CD14-positive monocyte (primary cell): ENCODE data around the gene SASS6. TPM values are rescaled to one million over a fixed set of nuclear protein-coding genes. Genes with fewer than 3 reads are reported as not detected.

Experiments
- DNase-seq, 3 donors: peaks; one replicate each; pipeline ENCODE4 v3.0.0-alpha.2; 2011 to 2022
- H2AFZ ChIP-seq: 2 replicates; pipeline ENCODE4 v1.6.0; 2012; ENCODE audit warnings: mild to moderate bottlenecking, low read depth, low read length, inconsistent platforms; ENCODE audit not compliant: insufficient read depth, poor library complexity, severe bottlenecking
- H3K27ac ChIP-seq, 2 donors: 1 replicate in 1 of 2; 2 replicates in 1 of 2; pipeline ENCODE4 v1.5.1; 2012 to 2013; ENCODE audit warnings: low read length in 2 of 2, control low read depth in 1 of 2, inconsistent platforms in 1 of 2, low read depth in 1 of 2, mild to moderate bottlenecking in 1 of 2
- H3K27me3 ChIP-seq, 2 donors: one replicate each; pipeline versions ENCODE4 v1.6.0 to v1.6.1; 2011 to 2013; ENCODE audit warnings: low read length in 2 of 2; ENCODE audit not compliant: control insufficient read depth in 2 of 2, insufficient read depth in 2 of 2
- H3K36me3 ChIP-seq, 2 donors: replicated peaks in 1 of 2; 1 replicate in 1 of 2; 2 replicates in 1 of 2; pipeline versions ENCODE4 v1.5.1 to v1.6.1; 2012 to 2013; ENCODE audit warnings: low read length in 2 of 2, control low read depth in 1 of 2, inconsistent platforms in 1 of 2, mild to moderate bottlenecking in 1 of 2; ENCODE audit not compliant: insufficient read depth in 2 of 2, control insufficient read depth in 1 of 2
- H3K4me1 ChIP-seq, 2 donors: 1 replicate in 1 of 2; 2 replicates in 1 of 2; pipeline versions ENCODE4 v1.5.1 to v1.6.1; 2012 to 2013; ENCODE audit warnings: low read length in 2 of 2, control low read depth in 1 of 2, inconsistent platforms in 1 of 2, mild to moderate bottlenecking in 1 of 2, moderate library complexity in 1 of 2; ENCODE audit not compliant: insufficient read depth in 2 of 2, control insufficient read depth in 1 of 2
- H3K4me2 ChIP-seq: replicated peaks from 2 replicates; pipeline ENCODE3; 2012; ENCODE audit warnings: low read length, moderate library complexity, mild to moderate bottlenecking; ENCODE audit not compliant: poor library complexity, severe bottlenecking; ENCODE audit errors: extremely low read depth
- H3K4me3 ChIP-seq, 3 experiments: fragments of 200-600 bp in 1 of 3; sonication (generic) in 1 of 3; replicated peaks in 1 of 3; 1 replicate in 2 of 3; 2 replicates in 1 of 3; pipeline ENCODE4 v1.5.1; 2011 to 2013; ENCODE audit warnings: low read length in 3 of 3, mild to moderate bottlenecking in 3 of 3, control low read depth in 2 of 3, low read depth in 2 of 3, inconsistent platforms in 1 of 3, moderate library complexity in 1 of 3
- H3K79me2 ChIP-seq: 2 replicates; pipeline ENCODE4 v1.6.0; 2012; ENCODE audit warnings: mild to moderate bottlenecking, control low read depth, inconsistent platforms, low read length, moderate library complexity; ENCODE audit not compliant: insufficient read depth
- H3K9ac ChIP-seq: 2 replicates; pipeline ENCODE4 v1.6.0; 2017; ENCODE audit warnings: low read length, mild to moderate bottlenecking; ENCODE audit not compliant: insufficient read depth, poor library complexity, severe bottlenecking
- H3K9me3 ChIP-seq, 2 donors: replicated peaks in 1 of 2; 1 replicate in 1 of 2; 2 replicates in 1 of 2; pipeline versions ENCODE4 v1.5.1 to v1.6.1; 2012 to 2013; ENCODE audit warnings: low read length in 2 of 2, control low read depth in 1 of 2; ENCODE audit not compliant: control insufficient read depth in 1 of 2, insufficient read depth in 1 of 2
- H4K20me1 ChIP-seq: 2 replicates; pipeline ENCODE4 v1.6.0; 2012; ENCODE audit warnings: mild to moderate bottlenecking, low read length, control low read depth, moderate library complexity; ENCODE audit not compliant: insufficient read depth
- H3K27ac Mint-ChIP-seq, 7 donors: one replicate each; pipeline ENCODE4 v1.8.0; 2020; ENCODE audit warnings: mild to moderate bottlenecking in 7 of 7, mixed read lengths in 7 of 7, moderate library complexity in 6 of 7, inconsistent platforms in 2 of 7
- H3K27me3 Mint-ChIP-seq, 3 donors: one replicate each; pipeline ENCODE4 v1.8.0; 2021 to 2022; ENCODE audit warnings: low read depth in 3 of 3, mild to moderate bottlenecking in 3 of 3, mixed read lengths in 3 of 3, moderate library complexity in 3 of 3, inconsistent platforms in 1 of 3
- H3K36me3 Mint-ChIP-seq, 2 donors: one replicate each; pipeline ENCODE4 v1.8.0; 2020; ENCODE audit warnings: mixed read lengths in 2 of 2, inconsistent platforms in 1 of 2, mild to moderate bottlenecking in 1 of 2
- H3K4me1 Mint-ChIP-seq: one replicate; pipeline ENCODE4 v1.8.0; 2020; ENCODE audit warnings: mild to moderate bottlenecking, mixed read lengths
- H3K4me3 Mint-ChIP-seq, 2 donors: one replicate each; pipeline ENCODE4 v1.8.0; 2020; ENCODE audit warnings: mild to moderate bottlenecking in 2 of 2, mixed read lengths in 2 of 2, moderate library complexity in 1 of 2
- H3K9me3 Mint-ChIP-seq, 7 donors: one replicate each; pipeline ENCODE4 v1.8.0; 2020 to 2022; ENCODE audit warnings: mixed read lengths in 7 of 7, mild to moderate bottlenecking in 6 of 7, moderate library complexity in 6 of 7, inconsistent platforms in 2 of 7
- CTCF ChIP-seq: fragments of 200-600 bp; IDR thresholded peaks from one replicate; pipeline ENCODE4 v1.8.0; 2022; ENCODE audit warnings: antibody characterized with exemption, mild to moderate bottlenecking
- WGBS: methylation state at CpG from one replicate; pipeline ENCODE4 v1.1.5; 2013; ENCODE audit warnings: missing lambda C conversion rate; ENCODE audit not compliant: insufficient coverage; 5-methylcytosine and 5-hydroxymethylcytosine counted together
- intact Hi-C, 2 donors: fragments of 100-400 bp; cut with micrococcal nuclease; formaldehyde crosslinking; loops; one replicate each; pipeline versions ENCODE4 v1.15.0 to v1.15.1; 2023
- polyA plus RNA-seq, 3 donors: library from polyadenylated mRNA; depleted of rRNA in 1 of 3; unstranded in 2 of 3; stranded (reverse) in 1 of 3; fragments of 300-500 nt in 2 of 3; fragments of >200 nt in 1 of 3; fragmentation: Illumina TruSeq in 2 of 3; gene quantifications; 1 replicate in 2 of 3; 2 replicates in 1 of 3; pipeline ENCODE4 v1.2.3, GENCODE V29; 2012 to 2021

Gene SASS6
- polyA plus RNA-seq, 3 donors, result 0.53 to 0.98 (median 0.93) TPM

GRCh38 chr1:100141192-100141591, 8.5 kb upstream of the SASS6 start:
- H3K4me3 Mint-ChIP-seq, result no peak overlapping the region
- Histone ChIP-seq H3K4me1 (no peaks in the 10 kb centered on the region), H3K4me2 (no peak overlapping the region), H3K9ac (no peak overlapping the region), H3K79me2 (no peaks in the 10 kb centered on the region), H2AFZ (no peak overlapping the region), H3K27ac (no peak overlapping the region), H3K27me3 (no peaks in the 10 kb centered on the region), H3K9me3 (no peaks in the 10 kb centered on the region), H4K20me1 (no peaks in the 10 kb centered on the region), H3K4me3 (no peak overlapping the region), H3K36me3 (peaks cover 94 to 95% of the 10 kb centered on the region in 2 donors)
- TF ChIP-seq CTCF, result no peak
- peaks cover 71 to 85% of the 10 kb centered on the region in 2 donors for H3K36me3 Mint-ChIP-seq
- no peaks in the 10 kb centered on the region for H3K9me3 Mint-ChIP-seq
- WGBS, result 100% methylated on average over 1 of the region's 4 CpGs
- H3K4me1 Mint-ChIP-seq, result no peaks in the 10 kb centered on the region
- H3K27me3 Mint-ChIP-seq, result peaks cover 0 to 1% (median 0%) of the 10 kb centered on the region in 3 donors
- intact Hi-C loops, result no loop called here
- DNase-seq, result no peak
- no peak overlapping the region for H3K27ac Mint-ChIP-seq

- no peaks in the 10 kb centered on the region for H3K27me3 ChIP-seq
- H3K9me3 ChIP-seq, result no peaks in the 10 kb centered on the region
- Mint-ChIP-seq H3K4me1 (peaks cover 11% of the 10 kb centered on the region), H3K27ac (no peak overlapping the region), H3K36me3 (peaks cover 44 to 51% of the 10 kb centered on the region in 2 donors), H3K9me3 (no peaks in the 10 kb centered on the region), H3K4me3 (no peak overlapping the region), H3K27me3 (no peaks in the 10 kb centered on the region)
- H2AFZ ChIP-seq, result no peak overlapping the region
- H3K27ac ChIP-seq, result no peak overlapping the region
- intact Hi-C loops, result no loop called here
- no CpG with 5 or more reads among the region's 2 CpGs for WGBS
- TF ChIP-seq CTCF, result no peak
- no peak overlapping the region for H3K4me3 ChIP-seq
- no peaks in the 10 kb centered on the region for H4K20me1 ChIP-seq
- H3K9ac ChIP-seq, result no peak overlapping the region
- H3K79me2 ChIP-seq, result peaks cover 25% of the 10 kb centered on the region
- no peak for DNase-seq
- H3K4me1 ChIP-seq, result peaks cover 7 to 9% of the 10 kb centered on the region in 2 donors
- H3K4me2 ChIP-seq, result no peak overlapping the region
- H3K36me3 ChIP-seq, result peaks cover 58 to 59% of the 10 kb centered on the region in 2 donors
These were observed 4.9 kb upstream of the SASS6 start for GRCh38 chr1:100137602-100138001.
